DOHH2 (cell line): ENCODE data around the gene C1orf53.

Experiments used
- H3F3A ChIP-seq: fragments of 200-600 bp; sonication (generic), shearing (Covaris generic); 2 replicates; pipeline ENCODE4 v1.6.0; 2016; ENCODE audit warnings: antibody characterized with exemption, mild to moderate bottlenecking; ENCODE audit not compliant: control insufficient read depth, insufficient read depth
- H3K27ac ChIP-seq: fragments of 200-600 bp; sonication (generic); 2 replicates; pipeline ENCODE4 v1.5.1; 2014; ENCODE audit warnings: low read depth, mild to moderate bottlenecking, low read length, moderate library complexity
- H3K27me3 ChIP-seq: fragments of 200-600 bp; sonication (generic); 2 replicates; pipeline ENCODE4 v1.6.1; 2014; ENCODE audit warnings: mild to moderate bottlenecking, low read length, mixed read lengths; ENCODE audit not compliant: control insufficient read depth
- H3K36me3 ChIP-seq: fragments of 200-600 bp; sonication (generic); 2 replicates; pipeline ENCODE4 v1.6.1; 2014; ENCODE audit warnings: mild to moderate bottlenecking, low read length, moderate library complexity, mixed read lengths; ENCODE audit not compliant: control insufficient read depth
- H3K4me1 ChIP-seq: fragments of 200-600 bp; sonication (generic); 2 replicates; pipeline ENCODE4 v1.6.1; 2014; ENCODE audit warnings: mild to moderate bottlenecking, low read length, mixed read lengths; ENCODE audit not compliant: control insufficient read depth
- H3K4me2 ChIP-seq: fragments of 200-600 bp; sonication (generic); 2 replicates; pipeline ENCODE4 v1.6.0; 2014; ENCODE audit warnings: mild to moderate bottlenecking, low read length, moderate library complexity
- H3K4me3 ChIP-seq: fragments of 200-600 bp; sonication (generic); 2 replicates; pipeline ENCODE4 v1.5.1; 2014; ENCODE audit warnings: mild to moderate bottlenecking, low read length, mixed read lengths
- H3K79me2 ChIP-seq: fragments of 200-600 bp; sonication (generic); 2 replicates; pipeline ENCODE4 v1.6.1; 2014; ENCODE audit warnings: mild to moderate bottlenecking, low read length, mixed read lengths; ENCODE audit not compliant: control insufficient read depth
- H3K9me2 ChIP-seq: fragments of 200-600 bp; sonication (generic); replicated peaks from 2 replicates; pipeline ENCODE4 v1.6.1; 2014; ENCODE audit warnings: mild to moderate bottlenecking, low read length, mixed read lengths; ENCODE audit not compliant: control insufficient read depth
- H3K9me3 ChIP-seq: fragments of 200-600 bp; sonication (generic); 2 replicates; pipeline ENCODE4 v1.6.1; 2014; ENCODE audit warnings: antibody characterized with exemption, low read length, mixed read lengths; ENCODE audit not compliant: control insufficient read depth, insufficient read depth
- H4K20me1 ChIP-seq: fragments of 200-600 bp; sonication (generic); 2 replicates; pipeline ENCODE4 v1.6.0; 2014; ENCODE audit warnings: low read depth, mild to moderate bottlenecking, antibody characterized with exemption, low read length, moderate library complexity; ENCODE audit not compliant: control insufficient read depth, insufficient read depth
- CTCF ChIP-seq: fragments of 200-600 bp; sonication (generic); IDR thresholded peaks from one replicate; pipeline ENCODE4 v1.5.1; 2014; ENCODE audit warnings: antibody characterized with exemption, mild to moderate bottlenecking, low read depth, low read length; ENCODE audit not compliant: poor library complexity, severe bottlenecking
- EZH2phosphoT487 ChIP-seq: fragments of 200-600 bp; sonication (generic); IDR thresholded peaks from 2 replicates; pipeline ENCODE4 v1.6.1; 2017; ENCODE audit warnings: borderline replicate concordance, mild to moderate bottlenecking, antibody characterized with exemption, low read length, moderate library complexity, mixed read lengths

The C1orf53 gene

DNA sequence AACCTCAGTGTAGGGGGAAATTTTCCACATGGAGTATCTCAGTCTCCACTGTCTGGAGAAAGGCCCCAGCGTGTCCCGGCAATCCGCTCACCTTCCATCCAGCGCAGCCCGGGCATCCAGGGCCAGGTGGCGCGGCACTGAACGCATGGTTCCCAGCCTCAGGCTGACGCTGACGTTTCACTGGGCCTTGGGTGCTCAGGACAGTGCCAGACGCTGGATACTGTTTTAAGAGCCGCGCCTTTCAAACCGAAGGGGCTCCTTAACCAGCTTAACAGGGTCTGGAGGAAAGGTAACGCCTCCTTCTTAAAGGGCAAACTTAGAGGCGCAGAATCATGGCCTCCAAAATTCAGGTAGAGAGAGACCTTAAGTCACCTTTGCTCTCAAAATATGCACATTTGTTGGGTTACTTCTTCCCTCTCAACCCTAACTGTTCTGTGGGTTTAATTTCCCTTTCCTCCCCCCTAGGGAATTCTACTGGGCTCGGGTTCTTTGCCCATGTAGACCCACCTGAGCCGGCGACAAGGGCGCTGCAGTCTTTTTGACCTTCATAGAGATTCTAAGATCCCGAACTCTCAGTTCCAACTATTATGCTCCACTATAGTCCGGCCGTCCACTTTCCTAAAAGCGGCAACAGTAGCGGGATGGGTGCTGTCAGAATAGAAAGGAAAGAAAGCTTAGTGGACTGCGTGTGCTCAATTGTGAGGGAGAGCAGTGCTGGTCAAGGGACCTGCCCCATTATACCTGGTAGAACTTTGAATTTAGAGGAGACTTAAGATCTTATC is 11.3 kb downstream of the C1orf53 start:
- Histone ChIP-seq H3K4me1 (peaks cover 28% of the 10 kb centered on the region), H3K9me3 (no peaks in the 10 kb centered on the region), H3K27ac (no peak overlapping the region), H3K27me3 (peaks cover 93% of the 10 kb centered on the region), H3F3A (no peaks in the 10 kb centered on the region), H4K20me1 (no peaks in the 10 kb centered on the region), H3K4me3 (no peak overlapping the region), H3K4me2 (no peak overlapping the region), H3K79me2 (no peaks in the 10 kb centered on the region), H3K9me2 (no peaks in the 10 kb centered on the region), H3K36me3 (no peaks in the 10 kb centered on the region)
- no peak for TF ChIP-seq CTCF
- no peak for TF ChIP-seq EZH2phosphoT487

DNA sequence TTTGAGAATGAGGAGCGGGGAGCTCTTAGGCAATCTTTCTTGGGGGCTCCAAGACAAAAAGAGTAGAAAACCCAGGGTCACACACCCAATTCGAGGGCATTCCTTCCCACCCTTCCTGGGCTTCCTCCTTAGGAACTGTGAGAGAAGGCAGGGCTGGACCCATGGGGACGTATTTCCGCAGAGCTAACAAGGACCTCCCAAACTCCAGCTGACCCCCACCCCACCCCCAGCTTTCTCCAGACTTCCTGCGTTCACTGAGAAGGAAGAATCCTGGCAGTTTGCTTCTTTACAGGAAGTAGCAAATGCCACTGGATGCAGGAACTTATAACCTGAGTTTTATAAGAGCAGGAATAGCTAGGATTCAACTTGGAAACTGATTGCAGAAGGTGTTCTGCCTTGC is 12.1 kb downstream of the C1orf53 start:
- Histone ChIP-seq H4K20me1 (no peaks in the 10 kb centered on the region), H3K4me3 (no peak overlapping the region), H3K27me3 (peaks cover 93% of the 10 kb centered on the region), H3K4me2 (no peak overlapping the region), H3K9me3 (no peaks in the 10 kb centered on the region), H3K27ac (no peak overlapping the region), H3K79me2 (no peaks in the 10 kb centered on the region), H3F3A (no peaks in the 10 kb centered on the region), H3K4me1 (peaks cover 32% of the 10 kb centered on the region), H3K36me3 (no peaks in the 10 kb centered on the region), H3K9me2 (no peaks in the 10 kb centered on the region)
- TF ChIP-seq CTCF (no peak), EZH2phosphoT487 (no peak)

DNA sequence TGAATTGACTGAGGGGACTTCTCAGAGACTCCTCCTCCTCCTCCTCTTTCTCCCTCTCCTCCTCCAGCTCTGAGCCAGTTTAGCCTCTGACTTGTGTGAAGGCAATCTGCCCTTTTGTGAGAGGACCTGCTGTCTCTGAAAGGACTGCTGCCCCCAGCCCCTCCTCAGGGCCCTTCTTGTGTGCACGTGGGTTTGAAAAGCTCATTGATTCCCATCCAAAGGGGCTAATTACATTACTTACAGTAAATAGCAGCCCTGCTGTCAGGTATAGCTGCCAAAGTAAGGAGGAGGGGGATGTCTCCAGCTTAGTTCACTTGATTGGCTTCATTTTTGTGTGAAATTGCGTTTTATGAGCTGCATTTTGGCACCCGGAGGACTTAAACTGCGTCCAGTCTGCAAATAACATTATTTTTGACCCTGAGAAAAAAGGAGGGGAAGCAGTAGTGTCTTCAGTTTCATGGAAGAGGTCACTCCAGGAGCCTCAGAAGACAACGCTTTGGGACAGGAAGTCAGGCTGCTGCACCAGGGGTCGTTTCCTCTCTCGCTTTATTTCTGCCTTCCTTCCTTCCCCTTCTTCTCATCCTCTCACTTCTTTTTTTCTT is 12.9 kb downstream of the C1orf53 start:
- Histone ChIP-seq H3F3A (no peaks in the 10 kb centered on the region), H3K36me3 (no peaks in the 10 kb centered on the region), H3K79me2 (no peaks in the 10 kb centered on the region), H3K4me3 (peak overlapping the region; percentile 41), H3K27me3 (peaks cover 90% of the 10 kb centered on the region), H4K20me1 (no peaks in the 10 kb centered on the region), H3K9me2 (no peaks in the 10 kb centered on the region), H3K9me3 (no peaks in the 10 kb centered on the region), H3K4me2 (peak overlapping the region; percentile 56), H3K27ac (no peak overlapping the region), H3K4me1 (peaks cover 33% of the 10 kb centered on the region)
- TF ChIP-seq EZH2phosphoT487: no peak
- TF ChIP-seq CTCF: no peak
